NOMO-1 treated with DMSO at 0.1 percent for 48 hours (cell line): ENCODE measurements around the gene ECE1.

Source experiments
- DNase-seq: peaks from one replicate; lab custom pipeline; 2025; ENCODE audit not compliant: unreplicated experiment; lab: John Stamatoyannopoulos, UW

Gene ECE1

GRCh38 chr1:21289700-21290545, at the start of gene ECE1:
ECE1 (minus strand) TSS chr1:21290463; CDS start chr1:21290414, 49 bp downstream.
- DNase-seq: peak; percentile 8

DNA sequence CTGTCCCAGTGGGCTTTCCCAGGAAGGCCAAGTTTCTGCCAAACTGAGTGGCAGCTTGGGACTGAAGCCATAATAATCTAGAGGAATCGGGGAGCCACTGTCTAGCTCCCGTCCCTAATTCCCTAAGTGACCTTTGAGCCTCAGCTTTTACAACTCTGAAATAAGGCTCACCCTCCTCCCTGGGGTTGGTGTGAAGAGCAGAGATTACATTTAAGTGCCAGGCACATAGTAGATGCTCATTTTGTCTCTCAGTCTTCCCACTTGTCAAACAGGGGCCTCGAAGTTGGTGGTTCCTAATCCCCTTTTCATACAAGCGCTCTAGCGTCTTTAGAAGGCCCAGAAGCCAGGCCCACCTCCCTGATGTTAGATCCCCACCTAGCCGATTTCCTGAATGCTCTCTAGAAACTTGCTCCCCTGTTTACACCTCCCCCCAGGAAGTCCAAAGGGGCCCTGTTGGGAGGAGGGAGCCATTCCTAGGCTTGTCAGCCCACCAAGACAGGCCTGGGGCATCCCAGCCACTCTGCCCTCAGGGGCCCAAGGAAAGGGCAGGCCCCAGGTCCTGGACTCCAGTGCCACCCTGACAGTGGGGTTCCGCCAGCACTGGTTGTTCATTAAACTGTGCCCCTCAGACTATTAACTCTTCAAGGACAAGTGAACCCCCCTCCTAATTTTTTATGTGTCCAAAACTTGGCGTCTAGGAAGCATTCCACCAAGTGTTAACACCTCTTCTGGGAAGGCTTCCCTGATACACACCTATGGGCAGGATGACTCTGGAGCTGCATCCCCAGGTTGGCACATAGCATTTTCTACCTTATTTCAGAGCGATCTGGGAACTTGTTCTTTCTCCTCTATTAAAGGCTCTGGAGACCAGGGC, 49.3 kb upstream of the ECE1 start:
- no peak for DNase-seq

DNA sequence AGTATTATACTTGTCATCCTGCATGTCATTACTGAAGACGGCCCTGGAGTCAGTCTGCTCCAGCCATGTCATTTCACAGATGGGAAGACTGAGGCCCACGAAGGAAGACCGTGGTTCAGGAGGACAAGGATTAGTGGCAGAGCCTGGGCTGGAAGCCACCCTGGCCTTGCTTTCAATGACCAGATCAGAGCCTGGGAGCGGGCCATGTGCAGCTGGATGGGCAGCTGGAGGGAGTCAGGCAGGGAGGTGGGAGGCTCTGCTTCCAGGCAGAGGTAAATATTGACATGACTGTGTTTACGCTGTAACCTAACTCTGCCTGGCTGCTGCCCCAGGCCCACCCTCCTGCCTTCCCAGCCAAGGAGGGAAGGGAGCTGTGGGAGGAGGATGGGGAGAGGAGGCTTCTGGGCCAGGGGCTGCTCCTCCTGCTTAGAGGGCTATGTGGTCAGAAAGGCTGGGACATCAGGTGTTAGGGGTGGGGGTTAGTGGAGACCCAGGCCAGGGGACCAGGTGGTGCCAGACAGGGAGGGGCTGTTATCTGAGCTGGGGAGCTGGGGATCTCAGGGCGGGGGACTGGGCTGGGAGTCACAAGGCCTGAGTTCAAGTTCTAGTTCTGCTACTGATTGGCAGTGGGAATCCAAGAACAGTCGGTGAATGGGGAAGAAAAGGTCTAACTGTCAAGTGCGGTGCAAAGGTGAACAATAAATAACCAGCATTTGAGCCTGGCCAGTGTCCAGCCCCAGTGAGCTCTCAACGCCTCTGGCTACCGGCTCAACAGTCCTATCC, 48.5 kb upstream of the ECE1 start:
- DNase-seq: no peak

DNA sequence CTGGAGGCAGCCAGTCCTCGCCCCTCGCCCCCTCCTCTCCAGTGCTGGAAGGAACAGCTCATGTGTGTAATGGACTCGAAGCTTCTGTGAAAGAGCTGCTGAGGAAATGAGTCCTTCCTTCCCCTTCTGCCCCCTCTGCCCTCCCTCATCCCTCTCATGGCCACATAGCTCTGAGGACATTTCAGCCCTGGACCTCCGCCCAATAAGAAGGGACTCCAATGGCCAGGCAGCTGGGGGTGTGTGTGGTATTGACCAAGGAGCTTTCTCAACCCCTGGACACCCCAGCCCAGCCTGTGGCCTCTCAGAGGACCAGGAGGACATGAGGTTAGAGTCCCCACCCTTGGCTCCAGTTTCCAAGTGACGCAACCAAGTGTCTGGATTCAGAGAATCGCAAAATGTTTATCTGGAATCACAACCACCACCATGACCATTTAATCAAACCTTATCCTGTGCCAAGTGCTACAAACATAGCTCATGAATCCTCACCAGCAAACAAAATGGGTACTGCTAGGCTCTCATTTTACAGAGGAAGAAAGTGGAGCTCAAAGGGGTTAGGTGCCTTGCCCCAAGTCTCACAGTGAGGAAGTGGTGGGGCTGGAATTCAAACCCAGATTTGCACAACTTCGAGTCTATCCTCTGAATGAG, 47.8 kb upstream of the ECE1 start:
- peak; percentile 18 for DNase-seq

- DNase-seq: no peak
Measured at GRCh38 chr1:21337454-21337927, 47.2 kb upstream of the ECE1 start.

DNA sequence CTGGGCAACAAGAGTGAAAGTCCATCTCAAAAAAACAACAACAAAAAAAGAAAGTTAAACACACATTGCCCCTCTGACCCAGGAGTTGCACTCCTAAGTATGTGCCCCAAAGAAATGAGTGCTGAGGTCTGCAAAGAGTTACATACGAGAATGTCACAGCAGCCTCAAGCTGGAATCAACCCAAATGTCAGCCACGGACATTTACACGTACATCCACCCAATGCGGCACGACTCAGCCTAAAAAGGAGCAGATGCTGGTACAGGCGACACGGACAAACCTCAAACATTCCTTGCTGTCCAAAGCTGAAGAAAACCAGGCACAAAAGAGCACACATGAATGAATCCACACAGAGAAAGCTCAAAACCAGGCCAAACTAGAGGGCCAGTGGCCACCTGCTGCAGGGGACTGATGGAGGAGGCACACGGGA, 46.8 kb upstream of the ECE1 start:
- DNase-seq: no peak

DNA sequence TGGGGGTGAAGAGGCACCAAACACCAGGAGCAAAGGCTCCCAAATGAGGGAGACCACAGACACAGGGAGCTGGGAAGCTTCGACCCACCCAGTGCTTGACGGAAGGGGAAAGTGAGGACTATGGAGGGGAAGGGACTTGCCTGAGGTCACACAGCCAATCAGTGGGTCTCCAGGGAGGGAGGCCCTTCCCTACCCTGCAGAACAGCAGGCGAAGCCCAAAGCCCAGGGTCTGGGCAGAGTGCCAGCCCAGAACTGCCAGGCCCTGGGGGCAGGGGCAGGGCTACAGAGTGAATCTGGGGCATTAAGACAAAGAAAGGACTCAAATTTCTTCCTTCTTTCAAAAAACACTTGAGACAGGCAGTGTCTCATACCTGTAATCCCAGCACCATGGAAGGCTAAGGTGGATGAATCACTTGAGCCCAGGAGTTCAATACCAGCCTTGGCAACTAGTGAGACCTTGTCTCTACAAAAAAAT, 45.5 kb upstream of the ECE1 start:
- DNase-seq: no peak

DNA sequence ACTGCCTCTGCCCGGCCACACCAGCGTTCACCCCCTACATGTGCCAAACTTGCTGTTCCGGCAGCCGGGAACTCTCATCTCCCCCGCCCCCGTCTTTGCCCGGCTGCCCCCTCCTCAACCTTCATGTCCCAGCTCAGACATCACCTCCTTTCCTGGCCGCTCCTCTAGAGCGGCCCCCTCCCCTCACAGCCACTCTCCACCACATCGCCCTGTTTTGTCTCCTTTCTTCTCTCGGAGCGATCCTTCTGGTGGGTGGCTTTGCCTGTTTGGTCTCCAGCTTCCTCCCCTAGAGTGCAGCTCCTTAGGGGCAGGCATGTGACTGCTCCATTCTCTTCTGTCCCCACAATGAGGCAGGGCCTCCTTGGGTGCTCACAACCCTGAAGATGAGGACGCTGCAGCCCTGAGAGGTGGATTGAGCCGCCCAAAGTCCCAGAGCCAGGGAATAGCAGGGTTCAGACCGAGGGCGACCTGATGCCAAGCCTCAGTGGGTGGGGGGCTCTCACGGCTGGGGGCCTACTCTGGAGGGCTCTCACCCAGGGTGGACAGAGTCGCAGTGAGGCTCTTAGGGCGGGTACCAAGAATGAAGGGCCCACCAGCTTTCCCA, 44.9 kb upstream of the ECE1 start:
- no peak for DNase-seq

- peak; percentile 95 for DNase-seq
Measured at GRCh38 chr1:21334214-21335087, 44.2 kb upstream of the ECE1 start.

- no peak for DNase-seq
Measured at GRCh38 chr1:21333824-21334213, 43.6 kb upstream of the ECE1 start.

- DNase-seq: no peak
Measured at GRCh38 chr1:21332554-21333311, 42.5 kb upstream of the ECE1 start.

DNA sequence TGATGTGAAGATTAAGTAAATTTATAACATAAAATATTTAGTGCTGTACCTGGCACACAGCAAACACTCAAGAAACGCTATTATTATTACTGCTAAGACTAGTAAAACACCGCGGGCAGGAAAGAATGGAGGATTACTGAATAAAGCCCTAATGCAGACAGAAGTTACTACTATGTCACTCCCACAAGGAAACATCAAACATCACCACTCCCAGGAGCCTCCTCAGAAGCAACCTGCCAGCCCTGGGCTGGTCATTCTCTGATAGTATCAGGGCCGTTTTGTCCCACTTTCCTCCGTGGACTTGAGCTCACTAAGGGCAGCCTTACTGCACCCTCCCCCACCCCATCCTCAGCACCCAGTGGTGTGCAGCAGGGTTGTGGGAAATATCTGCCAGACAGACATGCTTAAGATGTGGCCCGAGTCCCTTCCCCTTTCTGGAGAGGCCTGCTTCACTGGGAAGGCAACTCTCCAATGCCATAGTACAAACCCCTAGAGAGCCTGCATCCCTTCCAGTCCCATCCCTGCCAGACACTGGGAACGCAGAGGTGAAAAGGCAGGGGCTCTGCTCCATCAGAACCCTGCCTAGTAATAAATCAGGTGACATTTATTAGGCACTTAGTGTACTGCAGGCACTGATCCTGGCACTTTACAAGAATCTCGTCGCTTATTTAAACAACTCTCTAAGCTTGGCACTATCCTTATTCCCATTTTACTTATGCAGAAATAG, 41.7 kb upstream of the ECE1 start:
- no peak for DNase-seq

- DNase-seq: no peak
Measured at GRCh38 chr1:21330544-21330943, 40.3 kb upstream of the ECE1 start.

DNA sequence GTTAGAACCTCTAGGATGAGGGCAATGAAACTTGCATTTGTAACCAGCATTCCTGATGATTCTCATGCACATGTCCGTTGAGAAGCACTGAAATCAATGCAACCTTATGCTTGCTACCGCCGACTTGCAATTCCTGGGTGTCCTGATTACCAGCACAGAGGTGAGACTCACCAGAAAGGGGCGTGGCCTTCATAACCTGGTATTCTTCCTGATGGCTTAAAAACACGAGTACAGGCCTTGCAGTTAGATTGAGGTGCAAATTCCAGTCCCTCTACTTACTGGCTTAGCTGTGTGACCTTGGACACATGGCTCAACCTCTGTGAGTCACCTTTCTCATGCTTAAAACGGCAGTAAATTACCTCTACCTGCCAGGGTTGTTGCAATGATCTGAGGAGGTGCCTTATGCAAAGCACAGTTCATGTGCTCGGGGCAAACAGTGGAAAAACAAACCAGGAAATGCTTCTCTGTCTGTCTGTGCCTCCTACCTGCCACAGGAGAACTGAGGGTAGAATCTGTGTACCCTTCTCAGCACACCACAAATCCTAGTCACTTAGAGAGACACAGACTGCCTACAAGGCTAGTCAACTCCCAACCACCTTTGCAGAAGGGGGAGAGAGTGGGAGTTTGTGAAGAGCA, 39.1 kb upstream of the ECE1 start:
- DNase-seq: no peak

- DNase-seq: no peak
Measured at GRCh38 chr1:21327566-21328323, 37.5 kb upstream of the ECE1 start.

DNA sequence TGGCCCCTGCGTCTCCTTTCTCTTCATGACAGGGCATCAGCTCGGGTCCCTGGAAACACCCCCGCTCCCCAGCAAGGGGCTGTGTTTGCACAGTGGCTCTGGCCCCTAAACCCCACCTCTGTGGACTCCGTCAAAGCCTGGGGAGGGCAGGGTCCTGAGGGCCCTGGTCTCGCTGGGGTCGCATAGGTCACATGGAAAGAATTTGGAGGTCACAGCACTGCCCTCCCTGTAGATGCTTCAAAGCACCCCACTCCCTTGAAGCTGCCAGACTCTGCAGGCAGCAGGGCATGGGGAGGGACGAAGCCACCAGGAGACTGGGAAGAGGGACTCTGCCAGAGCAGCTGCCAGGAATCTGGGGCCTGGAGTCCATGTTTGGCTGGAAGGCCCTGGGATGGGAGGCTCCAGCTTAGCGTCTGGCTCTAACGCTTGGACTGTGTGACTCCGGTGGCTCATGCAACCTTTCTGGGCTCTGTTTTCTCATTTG, 36.6 kb upstream of the ECE1 start:
- no peak for DNase-seq
